Gastroesophageal sphincter (tissue), 3 donors: ENCODE data around the gene PLA2R1.

Experiments
- POLR2A ChIP-seq, 2 donors: fragments of 450-650 bp; IDR thresholded peaks; one replicate each; pipeline ENCODE4 v1.6.1; 2017; ENCODE audit warnings: antibody characterized with exemption in 2 of 2, mild to moderate bottlenecking in 2 of 2, moderate library complexity in 1 of 2
- TF ChIP-seq, protein P1 (sequence below), 4 experiments: fragments of 200-600 bp in 2 of 4; fragments of 450-650 bp in 2 of 4; sonication (generic) in 1 of 4; IDR thresholded peaks; one replicate each; pipeline ENCODE4 v1.5.1; 2017 to 2019; ENCODE audit warnings: antibody characterized with exemption in 4 of 4, mild to moderate bottlenecking in 2 of 4, moderate library complexity in 2 of 4

DNA sequence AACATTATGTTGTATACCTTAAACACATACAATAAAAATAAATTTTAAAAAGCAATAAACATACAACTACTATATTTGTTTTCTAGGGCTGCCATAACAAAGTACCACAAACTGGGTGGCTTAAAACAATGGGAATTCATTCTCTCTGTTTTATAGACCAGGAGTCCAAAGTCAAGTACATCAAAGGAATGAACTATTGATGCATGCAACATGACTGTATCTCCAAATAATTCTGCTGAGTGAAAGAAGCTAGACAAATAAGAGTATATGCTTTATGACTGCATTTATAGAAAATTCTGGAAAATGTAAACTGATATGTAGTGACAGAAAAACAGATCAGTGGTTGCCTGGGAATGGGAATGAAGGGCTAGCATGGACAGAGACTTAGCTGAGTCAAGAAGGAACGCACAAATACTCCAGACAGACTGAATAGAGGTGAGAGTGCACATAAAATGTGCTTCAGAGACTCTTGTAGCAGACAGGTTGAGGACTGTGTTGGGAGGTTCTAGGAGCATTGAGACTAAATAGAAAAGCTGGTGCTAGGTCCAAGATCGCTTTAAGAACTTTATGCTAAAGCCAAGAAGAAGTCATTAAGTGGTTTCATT, 11.0 kb upstream of the PLA2R1 start:
- no peak for TF ChIP-seq POLR2A (IDR thresholded peaks at IDR 0.05)
- TF ChIP-seq, protein P1, sequence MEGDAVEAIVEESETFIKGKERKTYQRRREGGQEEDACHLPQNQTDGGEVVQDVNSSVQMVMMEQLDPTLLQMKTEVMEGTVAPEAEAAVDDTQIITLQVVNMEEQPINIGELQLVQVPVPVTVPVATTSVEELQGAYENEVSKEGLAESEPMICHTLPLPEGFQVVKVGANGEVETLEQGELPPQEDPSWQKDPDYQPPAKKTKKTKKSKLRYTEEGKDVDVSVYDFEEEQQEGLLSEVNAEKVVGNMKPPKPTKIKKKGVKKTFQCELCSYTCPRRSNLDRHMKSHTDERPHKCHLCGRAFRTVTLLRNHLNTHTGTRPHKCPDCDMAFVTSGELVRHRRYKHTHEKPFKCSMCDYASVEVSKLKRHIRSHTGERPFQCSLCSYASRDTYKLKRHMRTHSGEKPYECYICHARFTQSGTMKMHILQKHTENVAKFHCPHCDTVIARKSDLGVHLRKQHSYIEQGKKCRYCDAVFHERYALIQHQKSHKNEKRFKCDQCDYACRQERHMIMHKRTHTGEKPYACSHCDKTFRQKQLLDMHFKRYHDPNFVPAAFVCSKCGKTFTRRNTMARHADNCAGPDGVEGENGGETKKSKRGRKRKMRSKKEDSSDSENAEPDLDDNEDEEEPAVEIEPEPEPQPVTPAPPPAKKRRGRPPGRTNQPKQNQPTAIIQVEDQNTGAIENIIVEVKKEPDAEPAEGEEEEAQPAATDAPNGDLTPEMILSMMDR (IDR thresholded peaks at IDR 0.05), result no peak
